ENCODE results near the gene B4GALT6. TPM values are rescaled to one million over a fixed set of nuclear protein-coding genes. Genes with fewer than 3 reads are reported as not detected.

The B4GALT6 gene
- total and polyA plus RNA-seq, 3 donors from 2014 or later: 12.1 to 19.5 (median 14.9) TPM

- DNase-seq: no peak
- Histone ChIP-seq H3K27ac (no peak overlapping the region), H3K27me3 (no peaks in the 10 kb centered on the region), H3K36me3 (ENCODE audit: low read depth, missing control alignments) (no peaks in the 10 kb centered on the region), H3K4me3 (no peak overlapping the region), H3K9me3 (no peaks in the 10 kb centered on the region), H3K4me1 (no peaks in the 10 kb centered on the region)
- TF ChIP-seq CTCF (IDR thresholded peaks at IDR 0.05) (no peak), POLR2A (IDR thresholded peaks at IDR 0.05) (no peak)
- intact Hi-C loops (cut with DNase I; ENCODE audit: low total_unique reads): no loop called here
- 85 to 94% methylated on average over 3 of the region's 3 CpGs for WGBS, 2 donors
Observed at GRCh38 chr18:31716362-31716761, 32.0 kb upstream of the B4GALT6 start.

GRCh38 chr18:31711365-31712172 lies 27.2 kb upstream of the B4GALT6 start:
- no peaks in the 10 kb centered on the region for H3K36me3 ChIP-seq (ENCODE audit: low read depth, missing control alignments)
- H3K9me3 ChIP-seq: no peaks in the 10 kb centered on the region
- 86 to 91% methylated on average over 3 of the region's 3 CpGs for WGBS, 2 donors
- intact Hi-C loops (cut with DNase I; ENCODE audit: low total_unique reads): no loop called here
- no peak overlapping the region for H3K27ac ChIP-seq
- no peak overlapping the region for H3K4me3 ChIP-seq
- DNase-seq: no peak
- no peaks in the 10 kb centered on the region for H3K27me3 ChIP-seq
- TF ChIP-seq CTCF (IDR thresholded peaks at IDR 0.05): no peak
- no peak for TF ChIP-seq POLR2A (IDR thresholded peaks at IDR 0.05)
- H3K4me1 ChIP-seq: no peaks in the 10 kb centered on the region

GRCh38 chr18:31710826-31711225 lies 26.4 kb upstream of the B4GALT6 start:
- DNase-seq: no peak
- Histone ChIP-seq H3K9me3 (no peaks in the 10 kb centered on the region), H3K27me3 (no peaks in the 10 kb centered on the region), H3K4me1 (no peaks in the 10 kb centered on the region), H3K27ac (no peak overlapping the region), H3K36me3 (ENCODE audit: low read depth, missing control alignments) (no peaks in the 10 kb centered on the region), H3K4me3 (no peak overlapping the region)
- intact Hi-C loops (cut with DNase I; ENCODE audit: low total_unique reads): no loop called here
- 78 to 82% methylated on average over 3 of the region's 3 CpGs for whole genome bisulfite sequencing, 2 donors
- TF ChIP-seq POLR2A (IDR thresholded peaks at IDR 0.05): no peak
- no peak for TF ChIP-seq CTCF (IDR thresholded peaks at IDR 0.05)

- Histone ChIP-seq H3K4me1 (no peaks in the 10 kb centered on the region), H3K36me3 (ENCODE audit: low read depth, missing control alignments) (no peaks in the 10 kb centered on the region), H3K9me3 (no peaks in the 10 kb centered on the region), H3K27ac (no peak overlapping the region), H3K27me3 (no peaks in the 10 kb centered on the region), H3K4me3 (no peak overlapping the region)
- DNase-seq: no peak
- no peak for TF ChIP-seq POLR2A (IDR thresholded peaks at IDR 0.05)
- no peak for TF ChIP-seq CTCF (IDR thresholded peaks at IDR 0.05)
- intact Hi-C loops (cut with DNase I; ENCODE audit: low total_unique reads): no loop called here
Observed at GRCh38 chr18:31707815-31708214, 23.4 kb upstream of the B4GALT6 start.

- TF ChIP-seq POLR2A (IDR thresholded peaks at IDR 0.05) (no peak), CTCF (IDR thresholded peaks at IDR 0.05) (no peak)
- 96 to 98% methylated on average over 3 of the region's 3 CpGs for WGBS, 2 donors
- Histone ChIP-seq H3K27me3 (no peaks in the 10 kb centered on the region), H3K36me3 (ENCODE audit: low read depth, missing control alignments) (no peaks in the 10 kb centered on the region), H3K9me3 (no peaks in the 10 kb centered on the region), H3K27ac (no peak overlapping the region), H3K4me3 (no peak overlapping the region), H3K4me1 (no peaks in the 10 kb centered on the region)
- no peak for DNase-seq
- intact Hi-C loops (cut with DNase I; ENCODE audit: low total_unique reads): no loop called here
Observed at GRCh38 chr18:31702449-31702848, 18.1 kb upstream of the B4GALT6 start.
